GM18951 (cell line): ENCODE measurements around the gene CCT6B.

Source experiments
- POLR2A ChIP-seq: IDR thresholded peaks from 4 replicates; pipeline ENCODE4 v1.6.1; 2011; ENCODE audit warnings: mild to moderate bottlenecking; ENCODE audit not compliant: insufficient read length, insufficient read depth; ENCODE audit errors: extremely low read depth
- in situ Hi-C: fragments of 300-500 bp; cut with MboI; formaldehyde crosslinking; loops from one replicate; pipeline ENCODE4 v1.12.0; 2022; ENCODE audit warnings: low sequenced_read_pairs, mixed read lengths, inconsistent platforms; ENCODE audit not compliant: unreplicated experiment

CCT6B gene

GRCh38 chr17:34993031-34993430, 31.8 kb upstream of the CCT6B start:
- no peak for TF ChIP-seq POLR2A
- in situ Hi-C loops = no loop called here

- in situ Hi-C loops = no loop called here
- TF ChIP-seq POLR2A = no peak
Measured at GRCh38 chr17:34991606-34992005, 30.3 kb upstream of the CCT6B start.

DNA sequence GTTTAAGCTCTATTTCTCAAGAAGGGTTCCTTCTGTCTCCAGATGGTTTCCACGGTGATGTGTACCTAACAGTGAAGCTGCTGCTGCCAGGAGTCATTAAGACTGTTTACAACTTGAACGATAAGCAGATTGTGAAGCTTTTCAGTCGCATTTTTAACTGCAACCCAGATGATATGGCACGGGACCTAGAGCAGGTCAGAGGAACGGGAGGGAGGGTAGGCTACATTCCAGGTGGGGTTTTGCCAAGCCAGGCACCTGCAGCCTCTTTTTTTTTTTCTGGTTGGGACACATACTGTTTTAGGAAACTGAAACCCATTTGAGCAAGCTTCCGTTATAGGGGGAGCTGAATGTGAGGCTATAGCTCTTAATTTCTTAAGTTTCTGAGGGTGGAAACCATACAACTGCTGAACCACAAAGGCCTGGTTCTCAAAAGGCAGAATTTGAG, 29.7 kb upstream of the CCT6B start:
- no peak for TF ChIP-seq POLR2A
- in situ Hi-C loops = no loop called here

- TF ChIP-seq POLR2A = no peak
- in situ Hi-C loops = no loop called here
Measured at GRCh38 chr17:34989473-34989872, 28.2 kb upstream of the CCT6B start.

DNA sequence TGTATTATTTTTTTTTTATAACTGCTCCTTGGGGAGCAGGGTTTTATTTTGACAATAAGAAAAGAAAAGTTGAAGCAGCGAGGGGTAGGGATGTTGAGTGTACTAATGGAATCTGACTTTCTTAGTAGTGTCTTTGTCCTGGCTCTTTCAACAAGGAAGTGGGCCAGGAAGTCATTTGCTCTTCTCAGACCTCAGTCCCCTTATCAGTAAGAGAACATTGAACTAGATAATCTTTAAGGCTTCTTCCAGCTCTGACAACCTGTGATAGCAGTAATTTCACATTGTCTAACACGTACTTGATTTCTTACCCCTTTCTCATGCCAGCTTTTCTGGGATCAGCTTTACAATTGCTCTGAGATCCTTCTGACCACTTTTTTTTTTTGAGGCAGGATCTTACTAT, 27.4 kb upstream of the CCT6B start:
- no peak for TF ChIP-seq POLR2A
- in situ Hi-C loops = no loop called here

DNA sequence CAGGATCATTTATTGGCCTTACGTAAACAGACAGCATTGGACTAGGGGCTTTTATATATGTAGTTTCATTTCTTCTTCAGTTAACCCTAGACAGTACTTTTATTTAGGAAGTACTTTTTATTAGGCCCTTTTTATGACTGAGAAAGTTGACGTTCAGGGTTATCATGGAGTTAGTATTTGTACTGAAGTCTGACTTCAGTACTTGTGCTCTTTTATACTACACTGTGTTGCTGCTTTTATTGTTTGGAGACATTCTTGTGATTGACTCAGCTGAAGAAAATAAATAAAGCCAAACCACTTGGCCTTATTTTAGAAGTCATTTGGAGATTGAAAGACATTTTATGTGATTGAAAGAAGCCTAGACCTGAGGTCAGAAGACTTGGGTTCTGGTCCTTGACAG, 26.0 kb upstream of the CCT6B start:
- in situ Hi-C loops = no loop called here
- no peak for TF ChIP-seq POLR2A

- in situ Hi-C loops = no loop called here
- TF ChIP-seq POLR2A = no peak
Measured at GRCh38 chr17:34981538-34982241, 20.4 kb upstream of the CCT6B start.

- in situ Hi-C loops = no loop called here
- peak; percentile 77 for TF ChIP-seq POLR2A
Measured at GRCh38 chr17:34980681-34981537, 19.6 kb upstream of the CCT6B start.

GRCh38 chr17:34980353-34980680, 19.1 kb upstream of the CCT6B start, which contains the start of gene LIG3:
Gene LIG3 (plus strand): TSS chr17:34980512. CDS start chr17:34983006, 2,494 bp downstream.
- in situ Hi-C loops = no loop called here
- no peak for TF ChIP-seq POLR2A

GRCh38 chr17:34979650-34980352, 18.5 kb upstream of the CCT6B start:
- in situ Hi-C loops = no loop called here
- TF ChIP-seq POLR2A = no peak

GRCh38 chr17:34979153-34979552, 17.9 kb upstream of the CCT6B start:
- in situ Hi-C loops = no loop called here
- TF ChIP-seq POLR2A = no peak

- in situ Hi-C loops = no loop called here
Measured at GRCh38 chr17:34974794-34975785, 13.8 kb upstream of the CCT6B start.

More at GRCh38 chr17:34974794-34975785, 13.8 kb upstream of the CCT6B start:
- TF ChIP-seq POLR2A = no peak
